ENCODE data around the gene SLCO3A1.

Gene SLCO3A1

GRCh38 chr15:91980502-91981267 is 127.2 kb downstream of the SLCO3A1 start:
- H3K9me3 ChIP-seq (ENCODE audit: severe bottlenecking), result no peaks in the 10 kb centered on the region
- TF ChIP-seq CTCF (IDR thresholded peaks at IDR 0.05; ENCODE audit: low read depth, low read length), result no peak
- H3K36me3 ChIP-seq, result no peaks in the 10 kb centered on the region
- no peak for DNase-seq
- peaks cover 81% of the 10 kb centered on the region for H3K27me3 ChIP-seq (ENCODE audit: insufficient read depth, low read depth, severe bottlenecking)
- no peak overlapping the region for H3K4me3 ChIP-seq (ENCODE audit: low read depth, low read length)
- H3K27ac ChIP-seq, result no peak overlapping the region

- H3K27ac ChIP-seq, result no peak overlapping the region
- H3K27me3 ChIP-seq (ENCODE audit: insufficient read depth, low read depth, severe bottlenecking), result peaks cover 78% of the 10 kb centered on the region
- no peaks in the 10 kb centered on the region for H3K9me3 ChIP-seq (ENCODE audit: severe bottlenecking)
- TF ChIP-seq CTCF (IDR thresholded peaks at IDR 0.05; ENCODE audit: low read depth, low read length), result no peak
- no peak for DNase-seq
- no peak overlapping the region for H3K4me3 ChIP-seq (ENCODE audit: low read depth, low read length)
- no peaks in the 10 kb centered on the region for H3K36me3 ChIP-seq
Observed at GRCh38 chr15:91981821-91982800, 128.6 kb downstream of the SLCO3A1 start.

GRCh38 chr15:91983729-91984340 is 130.3 kb downstream of the SLCO3A1 start:
- Histone ChIP-seq H3K27ac (no peak overlapping the region), H3K9me3 (ENCODE audit: severe bottlenecking) (no peaks in the 10 kb centered on the region), H3K27me3 (ENCODE audit: insufficient read depth, low read depth, severe bottlenecking) (peaks cover 71% of the 10 kb centered on the region), H3K36me3 (no peaks in the 10 kb centered on the region), H3K4me3 (ENCODE audit: low read depth, low read length) (no peak overlapping the region)
- no peak for DNase-seq
- no peak for TF ChIP-seq CTCF (IDR thresholded peaks at IDR 0.05; ENCODE audit: low read depth, low read length)

- no peak for TF ChIP-seq CTCF (IDR thresholded peaks at IDR 0.05; ENCODE audit: low read depth, low read length)
- Histone ChIP-seq H3K9me3 (ENCODE audit: severe bottlenecking) (no peaks in the 10 kb centered on the region), H3K27me3 (ENCODE audit: insufficient read depth, low read depth, severe bottlenecking) (peaks cover 70% of the 10 kb centered on the region), H3K27ac (no peak overlapping the region), H3K36me3 (no peaks in the 10 kb centered on the region), H3K4me3 (ENCODE audit: low read depth, low read length) (no peak overlapping the region)
- DNase-seq, result no peak
Observed at GRCh38 chr15:91985297-91985696, 131.8 kb downstream of the SLCO3A1 start.

- no peak for TF ChIP-seq CTCF (IDR thresholded peaks at IDR 0.05; ENCODE audit: low read depth, low read length)
- no peaks in the 10 kb centered on the region for H3K36me3 ChIP-seq
- H3K4me3 ChIP-seq (ENCODE audit: low read depth, low read length), result no peak overlapping the region
- no peak overlapping the region for H3K27ac ChIP-seq
- no peak for DNase-seq
- H3K27me3 ChIP-seq (ENCODE audit: insufficient read depth, low read depth, severe bottlenecking), result peaks cover 58% of the 10 kb centered on the region
- no peaks in the 10 kb centered on the region for H3K9me3 ChIP-seq (ENCODE audit: severe bottlenecking)
Observed at GRCh38 chr15:91988071-91988470, 134.6 kb downstream of the SLCO3A1 start.

Data from WERI-Rb-1 (cell line).